Cardiac muscle cell (in vitro differentiated cells and primary cell): ENCODE data around the gene NAA40. TPM values are rescaled to one million over a fixed set of nuclear protein-coding genes. Genes with fewer than 3 reads are reported as not detected.
A peak's percentile ranks its signal among the peaks of the same experiment; 100 is the strongest.

Experiments used
- DNase-seq, 2 donors: peaks; one replicate each; pipeline versions ENCODE4 v3.0.0 to v3.0.0-alpha.2; 2010 to 2017; ENCODE audit warnings: low read depth in 1 of 2, low spot score in 1 of 2
- H3K27ac ChIP-seq: fragments of 200-600 bp; sonication (generic); 2 replicates; pipeline ENCODE4 v1.5.1; 2016
- H3K27me3 ChIP-seq: fragments of 200-600 bp; sonication (generic); 2 replicates; pipeline ENCODE4 v1.6.0; 2016; ENCODE audit warnings: control low read depth
- H3K36me3 ChIP-seq: fragments of 200-600 bp; sonication (generic); 2 replicates; pipeline ENCODE4 v1.5.1; 2016; ENCODE audit warnings: control low read depth
- H3K4me1 ChIP-seq: fragments of 200-600 bp; sonication (generic); 2 replicates; pipeline ENCODE4 v1.8.1; 2017; ENCODE audit warnings: low read depth, mild to moderate bottlenecking, mixed run types
- H3K4me3 ChIP-seq: fragments of 200-600 bp; sonication (generic); 2 replicates; pipeline ENCODE4 v1.5.1; 2016; ENCODE audit warnings: mild to moderate bottlenecking
- H3K9me3 ChIP-seq: fragments of 200-600 bp; sonication (generic); 2 replicates; pipeline ENCODE4 v1.5.1; 2017; ENCODE audit warnings: low read depth, mild to moderate bottlenecking, control low read depth
- CTCF ChIP-seq: IDR thresholded peaks from 2 replicates; pipeline ENCODE4 v1.5.1; 2012; ENCODE audit warnings: low read depth, mild to moderate bottlenecking, low read length
- polyA plus RNA-seq: library from polyadenylated mRNA; unstranded; fragments of >200 nt; fragmentation: Nextera tagmentation; extraction: Ambion mirVana; gene quantifications from 2 replicates; pipeline ENCODE4 v1.2.1, GENCODE V29; 2016
- total RNA-seq: library from RNA; depleted of rRNA; stranded (reverse); fragments of >200 nt; gene quantifications from 2 replicates; pipeline ENCODE4 v1.2.3, GENCODE V29; 2016

The NAA40 gene
- total and polyA plus RNA-seq, 2 experiments from 2014 or later, result 59.1 to 82.7 TPM

- H3K4me1 ChIP-seq, result no peaks in the 10 kb centered on the region
- no peak overlapping the region for H3K27ac ChIP-seq
- TF ChIP-seq CTCF, result no peak
- peak overlapping the region; percentile 13 for H3K4me3 ChIP-seq
- H3K9me3 ChIP-seq, result no peaks in the 10 kb centered on the region
- no peaks in the 10 kb centered on the region for H3K27me3 ChIP-seq
- peaks cover 16% of the 10 kb centered on the region for H3K36me3 ChIP-seq
- DNase-seq, result peak; percentile 63 to 74
Measured at GRCh38 chr11:63999349-64000025, 60.7 kb downstream of the NAA40 start.

DNA sequence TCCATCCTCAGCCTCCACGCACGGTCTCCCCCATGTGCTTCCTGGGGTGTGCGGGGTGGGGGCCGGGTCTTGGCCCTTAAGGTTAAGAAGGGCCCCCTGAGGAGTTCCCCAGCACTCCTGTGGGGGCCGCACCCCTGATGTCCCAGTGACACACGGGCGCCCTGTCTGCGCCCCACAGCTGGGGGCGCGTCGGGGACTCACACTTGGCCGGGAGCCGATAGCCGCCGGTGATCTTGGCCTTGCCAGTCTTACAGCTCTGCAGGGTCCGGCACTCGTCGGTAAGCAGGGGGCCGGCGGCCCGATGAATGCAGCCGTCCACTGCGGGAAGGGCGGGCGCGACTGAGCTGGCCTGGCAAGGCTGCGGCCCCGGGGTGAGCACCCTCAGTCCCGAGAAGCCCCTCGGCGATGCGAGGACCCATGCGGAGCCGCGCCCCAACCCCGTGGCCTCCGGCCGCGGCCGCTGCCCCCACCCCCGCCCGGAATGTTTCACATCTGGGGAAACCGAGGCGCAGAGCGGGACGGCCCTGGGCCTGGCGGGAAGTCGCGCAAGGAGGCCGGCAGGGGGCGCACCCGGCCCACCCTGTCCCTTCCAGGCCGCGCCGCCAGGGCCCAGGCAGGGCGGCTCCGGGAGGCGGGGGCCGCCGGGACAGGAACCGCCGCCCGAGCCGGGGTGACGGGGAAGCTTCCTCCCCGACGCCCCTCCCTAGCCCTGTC is 61.4 kb downstream of the NAA40 start:
- Histone ChIP-seq H3K4me3 (peak overlapping the region; percentile 13), H3K27ac (no peak overlapping the region), H3K36me3 (peaks cover 15% of the 10 kb centered on the region), H3K27me3 (peaks cover under 1% of the 10 kb centered on the region), H3K4me1 (no peaks in the 10 kb centered on the region), H3K9me3 (no peaks in the 10 kb centered on the region)
- peak; percentile 53 for TF ChIP-seq CTCF
- DNase-seq, result peak; percentile 84 to 87

DNA sequence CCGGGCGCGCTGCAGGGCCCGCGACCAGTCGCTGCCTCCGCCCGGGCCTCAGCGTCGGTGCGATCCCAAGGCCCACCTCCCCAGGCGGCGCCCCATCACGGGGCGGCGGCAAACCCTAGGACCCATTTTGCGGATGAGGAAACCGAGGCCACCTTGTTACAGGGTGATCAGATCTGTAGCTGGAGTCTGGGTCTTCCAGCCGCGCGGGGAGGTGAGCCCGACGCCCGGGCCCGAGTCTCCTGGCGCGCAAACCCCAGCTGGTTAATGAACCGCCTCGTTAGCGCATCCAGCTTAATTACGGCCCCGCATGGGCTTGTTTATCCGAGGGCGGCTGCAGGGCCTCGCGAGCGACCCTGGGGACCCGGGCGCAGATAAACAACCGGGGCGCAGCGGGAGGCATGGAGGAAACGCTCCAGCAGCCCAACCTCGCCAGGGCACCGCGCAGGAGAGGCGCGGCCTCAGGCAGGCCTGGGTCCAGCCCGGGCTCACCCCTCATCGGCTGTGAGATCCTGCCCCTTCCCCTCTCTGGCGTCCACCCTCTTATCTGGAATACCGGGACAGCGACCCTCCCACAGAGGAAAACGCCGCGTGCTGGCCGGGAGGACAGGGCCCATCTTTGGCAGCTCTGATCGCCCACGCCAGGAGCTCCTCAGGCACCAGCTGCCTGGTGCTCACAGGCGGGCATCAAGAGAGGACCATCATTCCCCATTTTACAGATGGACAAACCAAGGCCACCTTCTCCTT is 62.1 kb downstream of the NAA40 start:
- Histone ChIP-seq H3K9me3 (no peaks in the 10 kb centered on the region), H3K36me3 (peaks cover 12% of the 10 kb centered on the region), H3K4me1 (no peaks in the 10 kb centered on the region), H3K4me3 (no peak overlapping the region), H3K27ac (no peak overlapping the region), H3K27me3 (peaks cover 8% of the 10 kb centered on the region)
- DNase-seq, result no peak
- TF ChIP-seq CTCF, result no peak

DNA sequence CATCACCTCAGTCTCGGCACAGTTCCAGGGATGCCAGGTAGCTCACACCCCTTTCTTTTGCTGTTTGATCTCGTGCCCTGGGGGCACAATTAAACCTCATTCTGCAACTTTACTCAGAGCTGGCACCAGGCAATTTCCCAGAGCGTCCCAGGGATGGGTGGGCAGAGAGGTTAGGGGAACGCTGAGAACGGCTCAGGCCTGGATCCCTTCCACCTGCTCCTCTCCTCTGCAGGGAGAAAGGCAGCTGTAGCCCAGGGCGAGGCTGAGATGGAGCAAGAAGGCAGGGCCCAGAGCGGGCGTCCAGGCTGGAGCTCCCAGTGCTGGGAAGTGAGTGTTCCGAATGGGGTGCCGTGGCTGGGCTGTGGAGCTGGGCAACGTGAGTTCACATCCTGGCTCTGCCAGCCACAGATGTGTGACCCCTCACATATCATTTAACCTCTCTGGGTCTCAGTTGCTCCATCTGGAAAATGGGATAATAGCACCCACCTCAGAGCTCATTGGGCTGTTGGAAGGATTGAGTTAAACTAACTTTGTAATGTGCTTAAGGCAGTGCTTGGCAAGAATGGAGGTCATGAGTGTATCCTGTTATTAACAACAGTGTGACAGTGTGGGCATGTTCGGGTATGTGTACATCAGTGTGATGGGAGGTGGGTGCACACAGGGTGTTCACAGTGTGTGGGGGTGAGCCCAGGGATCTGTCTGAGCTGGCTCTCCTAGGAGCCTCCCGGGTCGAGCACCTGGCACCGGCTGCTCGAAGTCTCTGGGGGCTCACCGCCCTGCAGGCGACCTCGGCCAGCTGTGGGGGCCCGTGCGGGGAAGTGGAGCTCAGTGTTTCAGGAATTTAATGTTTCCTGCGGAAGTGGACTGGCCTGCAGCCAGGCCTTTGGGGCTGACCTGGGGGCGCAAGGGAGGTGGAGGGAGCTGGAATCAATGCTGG is 63.0 kb downstream of the NAA40 start:
- peak in 1 of 2 donors; percentile 74 for DNase-seq
- H3K27ac ChIP-seq, result no peak overlapping the region

More for the DNA sequence above, 63.0 kb downstream of the NAA40 start:
- H3K9me3 ChIP-seq, result no peaks in the 10 kb centered on the region
- no peak overlapping the region for H3K4me3 ChIP-seq
- H3K4me1 ChIP-seq, result peaks cover under 1% of the 10 kb centered on the region
- TF ChIP-seq CTCF, result no peak
- peaks cover 8% of the 10 kb centered on the region for H3K36me3 ChIP-seq
- peaks cover 11% of the 10 kb centered on the region for H3K27me3 ChIP-seq
